ENCODE results near the gene SLC35F5.
"Not testable (repeated sequence)": the region's sequence is repeated elsewhere in the genome, so short reads cannot be mapped to it uniquely, and the experiment has no call there.

Gene SLC35F5

DNA sequence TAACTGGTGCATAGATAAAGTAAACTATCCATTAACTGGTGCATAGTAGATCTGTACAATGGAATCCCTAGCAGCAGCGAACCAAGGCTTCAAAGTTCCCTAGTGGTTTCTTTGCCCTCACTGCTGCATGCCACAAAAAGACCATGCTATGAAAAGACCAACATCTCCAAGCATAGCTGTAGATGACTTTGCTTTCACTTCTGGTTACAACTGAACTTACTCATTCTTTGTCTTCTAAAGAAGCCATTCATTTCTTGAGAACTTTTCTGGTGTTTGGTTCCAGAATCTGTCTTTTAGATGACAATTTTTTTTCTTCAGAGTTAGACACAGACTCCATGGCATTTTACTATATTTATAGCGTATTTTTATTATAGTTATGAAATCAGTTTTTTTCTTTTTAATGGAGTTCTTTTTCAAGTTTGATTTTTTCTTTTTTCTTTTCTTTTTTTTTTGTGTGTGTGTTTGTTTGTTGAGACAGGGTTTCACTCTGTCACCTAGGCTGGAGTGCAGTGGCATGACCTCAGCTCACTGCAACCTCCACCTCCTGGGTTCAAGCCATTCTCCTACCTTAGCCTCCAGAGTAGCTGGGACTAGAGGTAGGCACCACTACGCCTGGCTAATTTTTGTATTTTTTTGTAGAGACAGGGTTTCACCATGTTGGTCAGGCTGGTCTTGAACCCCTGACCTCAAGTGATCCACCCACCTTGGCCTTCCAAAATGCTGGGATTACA is 63.6 kb downstream of the SLC35F5 start:
- DNase-seq, result no peak

DNA sequence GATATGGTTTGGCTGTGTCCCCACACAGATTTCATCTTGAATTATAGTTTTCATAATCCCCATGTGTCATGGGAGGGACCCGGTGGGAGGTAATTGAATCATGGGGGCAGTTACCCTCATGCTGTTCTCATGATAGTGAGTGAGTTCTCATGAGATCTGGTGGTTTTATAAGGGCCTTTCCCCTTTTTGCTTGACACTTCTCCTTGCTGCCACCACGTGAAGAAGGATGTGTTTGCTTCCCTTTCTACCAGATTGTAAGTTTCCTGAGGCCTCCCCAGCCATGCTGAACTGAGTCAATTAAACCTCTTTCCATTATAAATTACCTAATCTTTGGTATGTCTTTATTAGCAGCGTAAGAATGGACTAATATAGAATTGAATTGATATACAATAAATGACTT is 65.6 kb downstream of the SLC35F5 start:
- not testable (repeated sequence) for DNase-seq

DNA sequence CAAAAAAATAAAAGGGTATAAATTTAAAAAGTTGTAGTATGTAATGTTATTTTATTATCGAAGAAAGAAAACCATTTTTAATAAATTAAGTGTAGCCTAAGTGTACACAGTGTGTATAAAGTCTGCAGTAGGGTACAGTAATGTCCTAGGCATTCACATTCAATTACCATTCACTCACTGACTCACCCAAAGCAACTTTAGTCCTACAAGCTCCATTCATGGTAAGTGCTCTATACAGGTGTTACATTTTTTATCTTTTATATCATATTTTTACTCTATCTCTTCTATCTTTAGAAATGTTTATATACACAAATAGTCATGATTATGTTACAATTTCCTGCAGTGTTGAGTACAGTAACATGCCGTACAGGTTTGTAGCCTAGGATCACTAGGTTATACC is 69.9 kb downstream of the SLC35F5 start:
- DNase-seq, result no peak

GRCh38 chr2:113685471-113685870 is 71.0 kb downstream of the SLC35F5 start:
- no peak for DNase-seq

DNA sequence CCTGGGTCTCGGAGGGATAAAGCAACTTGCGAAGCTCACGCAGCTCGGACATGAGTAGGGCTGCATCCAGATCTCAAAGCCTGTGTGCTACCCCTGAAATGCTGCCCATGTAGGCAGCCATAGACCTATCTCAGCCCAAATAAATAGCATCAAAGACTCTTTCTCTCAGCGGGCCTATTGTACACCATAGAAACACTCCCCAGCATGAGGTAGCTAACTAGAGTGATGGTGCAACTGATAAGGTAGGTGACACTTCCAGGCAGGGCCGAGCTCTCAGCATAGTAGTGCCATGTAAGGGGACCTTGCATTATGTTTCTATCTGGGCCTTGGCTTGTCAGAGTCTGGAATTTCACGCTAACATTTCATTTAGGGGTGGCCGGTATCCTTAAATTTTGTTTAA is 77.0 kb downstream of the SLC35F5 start:
- no peak for DNase-seq

DNA sequence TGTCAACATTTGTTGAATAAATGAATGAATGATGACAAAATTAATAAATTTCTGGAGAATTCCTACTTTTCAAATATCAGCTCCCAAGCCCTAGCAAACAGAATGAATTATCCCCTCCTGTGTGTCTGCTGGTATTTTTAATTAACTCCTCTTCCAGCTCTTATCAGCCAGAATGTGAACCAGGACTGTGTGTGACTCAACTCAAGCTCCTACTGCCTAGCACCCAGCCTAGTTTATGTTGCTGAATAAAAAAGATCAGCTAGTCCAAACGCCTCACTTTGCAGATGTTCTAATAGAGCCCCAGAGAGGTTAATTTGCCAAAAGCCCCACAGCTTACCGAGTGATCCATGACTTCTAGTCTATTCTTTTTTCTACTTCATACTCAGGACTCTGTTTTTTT is 79.1 kb downstream of the SLC35F5 start:
- no peak for DNase-seq

GRCh38 chr2:113676623-113677266 is 79.7 kb downstream of the SLC35F5 start:
- DNase-seq, result no peak

- no peak for DNase-seq
Observed at GRCh38 chr2:113675875-113676274, 80.6 kb downstream of the SLC35F5 start.

- DNase-seq, result no peak
Observed at GRCh38 chr2:113672326-113672932, 84.0 kb downstream of the SLC35F5 start.

DNA sequence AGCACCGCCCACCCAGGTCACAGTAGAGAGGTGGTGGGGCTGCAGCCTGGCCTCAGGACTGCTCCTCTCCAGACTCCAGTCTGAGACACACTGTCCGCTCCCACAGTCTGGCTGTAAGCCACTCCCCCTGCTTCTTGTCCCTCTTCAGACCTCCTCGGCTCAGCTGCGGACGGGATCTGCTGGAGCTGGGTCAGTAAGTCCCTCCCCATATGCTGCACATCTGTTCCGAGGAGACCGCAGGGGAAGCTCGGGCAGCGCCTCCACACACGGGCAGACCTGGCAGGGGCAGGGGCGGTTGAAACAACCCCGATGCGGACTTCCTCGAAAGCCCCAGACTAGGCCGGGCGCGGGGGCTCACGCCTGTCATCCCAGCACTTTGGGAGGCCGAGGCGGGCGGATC is 87.4 kb downstream of the SLC35F5 start:
- DNase-seq, result not testable (repeated sequence)

GRCh38 chr2:113664761-113665533 is 91.5 kb downstream of the SLC35F5 start:
- not testable (repeated sequence) for DNase-seq

DNA sequence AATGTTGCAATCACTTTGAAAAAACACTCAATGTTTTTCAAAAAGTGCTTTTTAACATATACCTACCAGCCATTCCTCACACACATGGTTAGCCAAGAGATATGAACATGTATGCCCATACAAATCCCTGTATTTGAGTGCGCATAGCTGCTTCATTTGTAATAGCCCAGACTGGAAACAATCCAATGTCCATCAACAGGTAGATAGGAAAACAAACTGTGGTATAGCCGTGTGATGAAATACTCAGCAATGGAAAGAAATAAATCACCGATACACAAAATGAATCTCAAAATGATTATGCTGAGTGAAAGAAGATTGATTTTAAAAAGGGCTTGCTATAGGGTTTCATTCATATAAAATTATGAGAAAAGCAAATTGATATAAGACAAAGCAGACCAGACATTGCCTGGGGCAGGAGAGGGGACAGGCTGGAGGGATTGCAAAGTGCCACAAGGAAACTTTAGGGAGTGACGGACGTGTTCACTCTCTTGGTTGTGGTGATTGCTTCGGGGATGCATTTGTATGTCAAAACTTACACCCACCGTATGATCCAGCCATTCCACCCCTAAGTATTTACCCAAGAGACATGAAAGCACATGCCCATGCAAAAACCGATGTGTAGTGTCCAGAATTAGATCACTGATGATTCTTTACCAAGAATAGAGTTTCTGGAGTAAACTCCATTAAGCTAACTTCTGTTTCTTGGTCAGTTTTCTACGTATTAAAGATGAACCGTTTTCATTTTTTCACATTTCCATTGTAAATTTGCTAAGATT is 93.0 kb downstream of the SLC35F5 start:
- DNase-seq, result not testable (repeated sequence)

Measured in eye (tissue), 1 donor.